Endothelial cell of umbilical vein (primary cell): ENCODE results near the gene WDR7. TPM values are rescaled to one million over a fixed set of nuclear protein-coding genes. Genes with fewer than 3 reads are reported as not detected.

ENCODE experiments used
- BruUV-seq: library from RNA; stranded (reverse); fragments of 400-500 nt; replicated peaks from 2 replicates; lab custom pipeline; 2021; lab: Mats Ljungman, UMichigan
- CTCF ChIA-PET: fragments of 300-600, 350-600 bp; sonication (Branson Sonifier 250); formaldehyde crosslinking; loops from one replicate; lab custom pipeline; 2021; ENCODE audit warnings: antibody characterized with exemption, inconsistent platforms; lab: Charles Lee
- POLR2A ChIA-PET: fragments of 300-600, 350-600 bp; sonication (Branson Sonifier 250); formaldehyde crosslinking; loops from one replicate; lab custom pipeline; 2021; ENCODE audit warnings: antibody characterized with exemption, inconsistent platforms; lab: Charles Lee
- DNase-seq: peaks from one replicate; pipeline ENCODE4 v3.0.0-alpha.2; 2011; ENCODE audit warnings: low read depth, low spot score
- FAIRE-seq: peaks from 2 replicates; lab custom pipeline; 2011; peaks lifted over from hg19 to GRCh38; lab: Jason Lieb, UNC
- H2AFZ ChIP-seq: 2 replicates; pipeline ENCODE4 v1.6.0; 2012; ENCODE audit warnings: low read depth, low read length, control low read depth, inconsistent platforms
- H3K27ac ChIP-seq: 2 replicates; pipeline ENCODE4 v1.5.1; 2011; ENCODE audit warnings: low read depth, mild to moderate bottlenecking, control low read depth, low read length, moderate library complexity; ENCODE audit not compliant: insufficient read depth
- H3K27me3 ChIP-seq, 2 experiments: 2 replicates each; pipeline versions ENCODE4 v1.6.0 to v1.6.1; 2011; ENCODE audit warnings: low read length in 2 of 2, mixed read lengths in 1 of 2; ENCODE audit not compliant: control insufficient read depth in 2 of 2, insufficient read depth in 2 of 2
- H3K36me3 ChIP-seq, 2 experiments: 2 replicates in 1 of 2; 3 replicates in 1 of 2; pipeline ENCODE4 v1.5.1; 2011; ENCODE audit warnings: low read length in 2 of 2, mild to moderate bottlenecking in 1 of 2, moderate library complexity in 1 of 2; ENCODE audit not compliant: control insufficient read depth in 2 of 2, insufficient read depth in 2 of 2; ENCODE audit errors: extremely low read depth in 1 of 2
- H3K4me1 ChIP-seq: 3 replicates; pipeline ENCODE4 v1.5.1; 2011; ENCODE audit warnings: mild to moderate bottlenecking, low read length; ENCODE audit not compliant: control insufficient read depth, insufficient read depth; ENCODE audit errors: extremely low read depth
- H3K4me2 ChIP-seq: 2 replicates; pipeline ENCODE4 v1.6.1; 2011; ENCODE audit warnings: low read length, control low read depth, mixed read lengths; ENCODE audit not compliant: insufficient read depth
- H3K4me3 ChIP-seq, 3 experiments: fragments of 200-600 bp in 1 of 3; sonication (generic), shearing (Covaris generic) in 1 of 3; replicated peaks in 1 of 3; 2 replicates each; pipeline ENCODE4 v1.5.1; 2011 to 2016; ENCODE audit warnings: control low read depth in 3 of 3, low read length in 3 of 3, mild to moderate bottlenecking in 2 of 3, inconsistent platforms in 1 of 3, low read depth in 1 of 3, moderate library complexity in 1 of 3; ENCODE audit not compliant: insufficient read depth in 1 of 3
- H3K79me2 ChIP-seq: 2 replicates; pipeline ENCODE4 v1.6.0; 2012; ENCODE audit warnings: low read length, inconsistent platforms; ENCODE audit not compliant: control insufficient read depth, insufficient read depth
- H3K9ac ChIP-seq: replicated peaks from 2 replicates; pipeline ENCODE3; 2011; ENCODE audit warnings: low read length, control low read depth; ENCODE audit not compliant: insufficient read depth; ENCODE audit errors: extremely low read depth
- H3K9me1 ChIP-seq: replicated peaks from 3 replicates; pipeline ENCODE4 v1.6.0; 2011; ENCODE audit warnings: mild to moderate bottlenecking, low read length; ENCODE audit not compliant: control insufficient read depth, insufficient read depth; ENCODE audit errors: extremely low read depth
- H3K9me3 ChIP-seq: replicated peaks from 2 replicates; pipeline ENCODE4 v1.5.1; 2012; ENCODE audit warnings: low read length, inconsistent platforms; ENCODE audit not compliant: control insufficient read depth, insufficient read depth
- H4K20me1 ChIP-seq: replicated peaks from 2 replicates; pipeline ENCODE3; 2011; ENCODE audit warnings: mild to moderate bottlenecking, low read length; ENCODE audit not compliant: control insufficient read depth, insufficient read depth; ENCODE audit errors: extremely low read depth
- CTCF ChIP-seq, 2 donors: IDR thresholded peaks; 1 replicate in 1 of 2; 2 replicates in 1 of 2; pipeline ENCODE4 v1.5.1; 2011; ENCODE audit warnings: low read length in 2 of 2, mild to moderate bottlenecking in 2 of 2, moderate library complexity in 2 of 2, control low read depth in 1 of 2, inconsistent platforms in 1 of 2, low read depth in 1 of 2; ENCODE audit not compliant: insufficient read depth in 1 of 2; ENCODE audit errors: extremely low read depth in 1 of 2
- EZH2 ChIP-seq: IDR thresholded peaks from 2 replicates; pipeline ENCODE4 v1.6.1; 2012; ENCODE audit warnings: borderline replicate concordance, low read depth, mild to moderate bottlenecking, moderate library complexity, low read length, inconsistent platforms; ENCODE audit not compliant: severe bottlenecking
- FOS ChIP-seq: IDR thresholded peaks from 2 replicates; pipeline ENCODE4 v1.6.1; 2011; ENCODE audit warnings: mild to moderate bottlenecking, low read length, moderate library complexity, borderline replicate concordance; ENCODE audit not compliant: insufficient read depth
- GATA2 ChIP-seq: IDR thresholded peaks from 2 replicates; pipeline ENCODE4 v1.7.0; 2011; ENCODE audit warnings: low read depth, mild to moderate bottlenecking, moderate library complexity, mixed read lengths, low read length; ENCODE audit not compliant: insufficient read length, insufficient read depth
- JUN ChIP-seq: IDR thresholded peaks from 2 replicates; pipeline ENCODE4 v1.6.1; 2011; ENCODE audit warnings: borderline replicate concordance, low read depth; ENCODE audit not compliant: insufficient read length, insufficient read depth
- MYC ChIP-seq: IDR thresholded peaks from one replicate; pipeline ENCODE4 v1.6.1; 2011; ENCODE audit warnings: mild to moderate bottlenecking, low read depth, low read length
- POLR2A ChIP-seq: IDR thresholded peaks from 2 replicates; pipeline ENCODE4 v1.6.1; 2012; ENCODE audit warnings: low read depth, mild to moderate bottlenecking, control low read depth, low read length
- POLR2AphosphoS5 ChIP-seq: IDR thresholded peaks from 2 replicates; pipeline ENCODE4 v1.6.1; 2012; ENCODE audit warnings: low read depth, mild to moderate bottlenecking, control low read depth, low read length, moderate library complexity; ENCODE audit not compliant: insufficient read depth
- dilution Hi-C: fragments of 300-500 bp; cut with MboI; formaldehyde crosslinking; loops from one replicate; pipeline ENCODE4 v1.15.0; 2019; ENCODE audit warnings: low sequenced_read_pairs; ENCODE audit not compliant: extremely low pct_ligation_motif_present
- intact Hi-C: fragments of 100-400 bp; cut with micrococcal nuclease; formaldehyde crosslinking; loops from one replicate; pipeline ENCODE4 v1.10.0; 2022
- polyA plus RNA-seq, 4 experiments: library from polyadenylated mRNA; depleted of rRNA in 3 of 4; stranded (reverse) in 3 of 4; unstranded in 1 of 4; fragments of >200 nt; gene quantifications; 2 replicates each; pipeline versions ENCODE4 v1.2.1 to v1.2.3, GENCODE V29; 2011 to 2012; ENCODE audit warnings: missing spikeins in 1 of 4
- total RNA-seq: library from RNA; stranded (reverse); gene quantifications from 2 replicates; pipeline ENCODE4 v1.2.3, GENCODE V29; 2021
- TF ChIP-seq, protein P1 (sequence below): IDR thresholded peaks from 2 replicates; pipeline ENCODE4 v1.6.1; 2011; ENCODE audit not compliant: insufficient read depth, insufficient read length

The WDR7 gene
- total and polyA plus RNA-seq, 2 donors (not counting 3 experiments of a cell fraction or from before 2014, with no cell fraction given) = 5.9 to 19.0 TPM

- no peaks in the 10 kb centered on the region for H3K9me1 ChIP-seq
- CTCF ChIA-PET = interaction anchor here (1.2 kb wide), 1 partner anchor 23 kb away, joined by 4 read pairs; no protein-coding TSS in a partner anchor
- H2AFZ ChIP-seq = no peak overlapping the region
- no peak overlapping the region for H3K4me2 ChIP-seq
- H3K9me3 ChIP-seq = no peaks in the 10 kb centered on the region
- H3K36me3 ChIP-seq = no peaks in the 10 kb centered on the region
- H3K4me1 ChIP-seq = no peaks in the 10 kb centered on the region
- H4K20me1 ChIP-seq = no peaks in the 10 kb centered on the region
- no peak overlapping the region for H3K4me3 ChIP-seq
- no peak overlapping the region for H3K27ac ChIP-seq
- no peak overlapping the region for H3K9ac ChIP-seq
- POLR2A ChIA-PET = no interaction called here
- no peak for TF ChIP-seq JUN
- no peak for TF ChIP-seq POLR2AphosphoS5
- TF ChIP-seq FOS = no peak
- TF ChIP-seq CTCF (IDR thresholded peaks at IDR 0.05; ENCODE audit: extremely low read depth in 1 of 2, insufficient read depth in 1 of 2, low read depth in 1 of 2, low read length in 2 of 2) = no peak
- TF ChIP-seq, protein P1, sequence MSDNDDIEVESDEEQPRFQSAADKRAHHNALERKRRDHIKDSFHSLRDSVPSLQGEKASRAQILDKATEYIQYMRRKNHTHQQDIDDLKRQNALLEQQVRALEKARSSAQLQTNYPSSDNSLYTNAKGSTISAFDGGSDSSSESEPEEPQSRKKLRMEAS = no peak
- no peak for TF ChIP-seq GATA2
- no peak for TF ChIP-seq EZH2
- no peak for TF ChIP-seq POLR2A
- TF ChIP-seq MYC = no peak
- no peaks in the 10 kb centered on the region for H3K27me3 ChIP-seq
- DNase-seq (no peak), FAIRE-seq (no peak)
- no TSS peak for BruUV-seq
- intact Hi-C loops = no loop called here
- H3K79me2 ChIP-seq = no peaks in the 10 kb centered on the region
- dilution Hi-C loops = no loop called here
Observed at GRCh38 chr18:56945171-56946083, 294.3 kb downstream of the WDR7 start.
